Caki2 (cell line): Measurements from ENCODE around the gene BOC. TPM values are rescaled to one million over a fixed set of nuclear protein-coding genes. Genes with fewer than 3 reads are reported as not detected.

Experiments
- DNase-seq: peaks from one replicate; pipeline ENCODE4 v3.0.0-alpha.2; 2015; ENCODE audit warnings: low read depth
- in situ Hi-C: cut with HindIII; loops from 2 replicates; pipeline ENCODE4 v1.10.0; 2016; ENCODE audit warnings: low sequenced_read_pairs, low pct_unique_long_range_greater_than_20kb, mixed read lengths
- total RNA-seq: library from RNA; depleted of rRNA; stranded (reverse); fragments of >200 nt; shearing (Covaris generic); gene quantifications from 2 replicates; pipeline ENCODE4 v1.2.3, GENCODE V29; 2014; ENCODE audit warnings: low replicate concordance

The BOC gene
- total RNA-seq, 1 experiment from 2014 or later, result 5.3 TPM

DNA sequence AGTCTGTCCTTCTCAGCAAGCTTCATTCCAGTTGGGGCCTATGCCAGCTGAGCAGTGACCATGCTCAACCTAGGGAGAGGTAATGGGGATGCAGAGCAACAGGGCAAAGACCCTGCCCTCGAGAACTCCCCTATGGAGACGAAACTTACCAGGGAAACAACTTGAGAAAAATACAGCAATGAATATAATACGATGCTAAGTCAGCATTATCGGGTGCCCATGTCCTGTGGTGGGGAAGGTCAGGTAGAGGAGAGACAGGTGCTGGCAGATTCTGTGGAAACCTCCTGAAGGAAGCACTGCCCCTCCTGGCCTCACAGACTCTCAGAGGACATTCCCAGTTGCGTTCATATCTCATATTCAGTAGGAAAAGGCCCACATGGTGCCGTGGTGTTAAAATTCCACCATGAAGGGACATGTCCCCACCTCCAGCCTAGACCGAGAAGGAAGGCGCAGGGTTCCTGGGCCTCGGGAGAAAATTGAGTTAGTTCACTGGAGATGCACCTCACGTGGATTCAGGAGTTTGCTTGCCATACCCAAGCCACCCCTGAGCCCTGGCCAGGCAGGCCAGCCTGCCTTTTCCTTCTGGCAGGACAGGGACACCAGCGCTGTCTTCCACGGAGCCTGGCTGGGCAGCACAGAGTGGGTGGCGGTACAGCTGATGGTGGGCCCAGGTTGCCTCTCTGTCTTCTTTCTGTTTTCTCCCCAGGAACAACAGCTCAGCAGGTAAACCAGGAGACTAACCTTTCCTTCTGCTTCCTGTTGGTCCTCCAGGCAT is 62.4 kb downstream of the BOC start:
- in situ Hi-C loops, result no loop called here
- DNase-seq, result no peak

DNA sequence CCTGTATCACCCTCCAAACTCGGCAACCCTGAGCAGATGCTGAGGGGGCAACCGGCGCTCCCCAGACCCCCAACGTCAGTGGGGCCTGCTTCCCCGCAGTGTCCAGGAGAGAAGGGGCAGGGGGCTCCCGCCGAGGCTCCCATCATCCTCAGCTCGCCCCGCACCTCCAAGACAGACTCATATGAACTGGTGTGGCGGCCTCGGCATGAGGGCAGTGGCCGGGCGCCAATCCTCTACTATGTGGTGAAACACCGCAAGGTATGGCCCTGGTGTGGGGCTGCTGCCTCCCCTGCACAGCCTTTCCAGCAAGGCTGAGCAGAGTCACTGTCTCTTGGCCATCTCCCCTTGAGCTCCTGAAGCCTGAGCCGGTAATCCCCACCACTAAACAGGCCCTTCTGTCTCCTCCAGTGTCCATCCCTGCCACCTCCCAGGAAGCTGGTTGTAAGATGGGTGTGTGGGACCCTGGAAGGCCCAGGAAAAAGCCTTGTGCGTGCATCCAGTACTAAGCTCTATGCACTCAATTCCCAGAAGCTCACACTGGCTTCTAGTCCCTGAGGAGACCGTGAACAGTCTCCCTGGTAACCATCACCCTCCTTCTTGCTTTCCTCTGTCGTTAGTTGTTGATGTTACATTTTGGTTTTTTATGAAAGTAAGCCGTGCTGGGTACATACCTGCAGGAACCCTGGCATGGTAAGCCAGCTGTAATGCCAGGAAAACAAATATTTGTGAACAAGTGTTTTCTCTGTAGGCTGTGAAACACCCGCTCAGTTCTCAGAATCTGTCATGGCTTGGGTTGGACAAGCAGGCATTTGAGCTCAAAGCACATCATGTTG is 63.3 kb downstream of the BOC start:
- DNase-seq, result no peak
- in situ Hi-C loops, result no loop called here

DNA sequence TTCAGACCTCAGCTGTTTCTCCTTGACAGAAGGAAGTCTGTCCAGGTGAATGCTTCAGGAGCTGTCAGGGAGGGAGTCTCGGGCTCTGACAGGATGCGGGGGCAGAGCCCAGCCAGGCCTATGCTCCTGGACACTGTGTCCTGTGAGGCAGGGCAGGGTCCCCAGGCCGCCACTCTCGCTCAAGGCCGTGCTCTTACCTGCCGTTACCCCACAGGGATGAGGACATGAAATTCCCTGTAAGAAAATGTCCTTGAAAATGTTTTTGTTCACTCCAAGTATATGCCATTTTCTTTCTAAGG is 63.9 kb downstream of the BOC start:
- no peak for DNase-seq
- in situ Hi-C loops, result no loop called here

- in situ Hi-C loops, result no loop called here
- no peak for DNase-seq
Observed at GRCh38 chr3:113275583-113275928, 64.2 kb downstream of the BOC start.

GRCh38 chr3:113275929-113276750 is 64.8 kb downstream of the BOC start:
- no peak for DNase-seq
- in situ Hi-C loops, result no loop called here

DNA sequence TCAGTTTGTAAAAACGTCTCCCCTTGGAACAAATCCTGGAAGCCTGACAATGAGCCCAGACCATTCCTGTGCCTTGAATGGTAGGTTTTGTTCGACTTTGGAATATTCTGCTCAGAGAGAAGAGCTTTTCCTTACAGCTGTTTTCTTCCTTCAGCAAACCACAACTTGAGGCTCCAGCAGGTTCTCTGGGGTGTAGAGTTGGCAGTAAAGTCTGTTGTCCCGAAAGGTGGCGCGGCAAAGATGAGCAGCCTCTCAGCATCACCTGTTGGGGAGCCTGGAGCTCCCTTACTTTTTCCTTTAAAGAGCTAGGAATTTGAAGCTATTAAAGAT is 65.4 kb downstream of the BOC start:
- in situ Hi-C loops, result no loop called here
- DNase-seq, result no peak

DNA sequence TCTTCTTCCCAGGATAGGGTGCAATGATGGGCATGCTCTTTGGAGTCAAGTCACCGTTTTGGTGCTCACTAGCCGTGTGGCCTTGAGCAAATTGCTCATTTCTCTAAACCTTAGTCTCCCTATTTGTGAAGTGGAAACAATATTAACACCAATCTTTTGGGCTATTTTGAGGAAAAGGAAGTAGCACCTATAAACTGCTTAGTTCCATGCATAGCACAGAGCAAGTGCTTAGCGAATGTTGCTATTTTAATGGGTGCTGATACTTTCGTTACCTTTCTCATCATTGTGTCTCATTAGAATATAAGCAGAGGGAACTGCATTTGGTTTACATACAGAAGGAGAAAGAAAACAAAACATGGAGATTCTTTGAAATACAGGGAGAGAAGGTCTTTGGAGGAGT is 66.1 kb downstream of the BOC start:
- in situ Hi-C loops, result no loop called here
- no peak for DNase-seq

GRCh38 chr3:113277941-113278598 is 66.7 kb downstream of the BOC start:
- in situ Hi-C loops, result no loop called here
- no peak for DNase-seq

GRCh38 chr3:113278599-113278955 is 67.2 kb downstream of the BOC start:
- no peak for DNase-seq
- in situ Hi-C loops, result no loop called here

GRCh38 chr3:113279686-113280085 is 68.3 kb downstream of the BOC start:
- DNase-seq, result no peak
- in situ Hi-C loops, result no loop called here

- DNase-seq, result no peak
- in situ Hi-C loops, result no loop called here
Observed at GRCh38 chr3:113283306-113283705, 71.9 kb downstream of the BOC start.

GRCh38 chr3:113284453-113285050 is 73.2 kb downstream of the BOC start:
- in situ Hi-C loops, result no loop called here
- no peak for DNase-seq

- DNase-seq, result no peak
- in situ Hi-C loops, result no loop called here
Observed at GRCh38 chr3:113285226-113285625, 73.9 kb downstream of the BOC start.

DNA sequence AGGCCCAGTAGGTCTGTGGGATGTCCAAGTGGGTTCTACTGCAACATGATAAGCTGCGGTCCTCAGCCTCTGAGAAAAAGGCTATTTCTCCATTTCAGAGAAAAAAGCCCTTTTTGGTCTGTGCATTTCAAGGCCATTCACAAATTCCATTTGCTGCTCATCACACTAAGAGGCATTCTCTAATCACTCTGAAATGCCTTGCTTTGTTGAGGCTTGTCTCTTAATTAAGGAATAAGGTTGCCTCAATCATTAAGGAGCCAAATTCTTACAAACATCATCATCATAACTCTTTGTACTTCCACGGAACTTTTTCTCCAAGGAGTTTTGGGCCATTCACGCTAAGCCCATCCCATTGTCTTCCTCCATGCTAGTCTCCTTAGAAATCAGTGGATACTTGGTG is 74.4 kb downstream of the BOC start:
- in situ Hi-C loops, result no loop called here
- DNase-seq, result no peak

DNA sequence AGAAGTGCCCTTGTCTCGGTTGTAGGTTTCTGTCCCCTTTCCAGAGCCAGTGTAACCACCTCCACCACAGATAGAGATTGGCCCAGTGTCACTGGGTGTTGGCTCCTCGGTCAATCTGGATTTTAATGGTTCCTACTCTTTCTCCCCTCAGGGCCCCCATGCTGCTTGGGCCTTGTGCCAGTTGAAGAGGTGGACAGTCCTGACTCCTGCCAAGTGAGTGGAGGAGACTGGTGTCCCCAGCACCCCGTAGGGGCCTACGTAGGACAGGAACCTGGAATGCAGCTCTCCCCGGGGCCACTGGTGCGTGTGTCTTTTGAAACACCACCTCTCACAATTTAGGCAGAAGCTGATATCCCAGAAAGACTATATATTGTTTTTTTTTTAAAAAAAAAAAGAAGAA is 75.2 kb downstream of the BOC start:
- no peak for DNase-seq
- in situ Hi-C loops, result no loop called here

- in situ Hi-C loops, result no loop called here
- peak; percentile 70 for DNase-seq
Observed at GRCh38 chr3:113287111-113287802, 75.9 kb downstream of the BOC start.

DNA sequence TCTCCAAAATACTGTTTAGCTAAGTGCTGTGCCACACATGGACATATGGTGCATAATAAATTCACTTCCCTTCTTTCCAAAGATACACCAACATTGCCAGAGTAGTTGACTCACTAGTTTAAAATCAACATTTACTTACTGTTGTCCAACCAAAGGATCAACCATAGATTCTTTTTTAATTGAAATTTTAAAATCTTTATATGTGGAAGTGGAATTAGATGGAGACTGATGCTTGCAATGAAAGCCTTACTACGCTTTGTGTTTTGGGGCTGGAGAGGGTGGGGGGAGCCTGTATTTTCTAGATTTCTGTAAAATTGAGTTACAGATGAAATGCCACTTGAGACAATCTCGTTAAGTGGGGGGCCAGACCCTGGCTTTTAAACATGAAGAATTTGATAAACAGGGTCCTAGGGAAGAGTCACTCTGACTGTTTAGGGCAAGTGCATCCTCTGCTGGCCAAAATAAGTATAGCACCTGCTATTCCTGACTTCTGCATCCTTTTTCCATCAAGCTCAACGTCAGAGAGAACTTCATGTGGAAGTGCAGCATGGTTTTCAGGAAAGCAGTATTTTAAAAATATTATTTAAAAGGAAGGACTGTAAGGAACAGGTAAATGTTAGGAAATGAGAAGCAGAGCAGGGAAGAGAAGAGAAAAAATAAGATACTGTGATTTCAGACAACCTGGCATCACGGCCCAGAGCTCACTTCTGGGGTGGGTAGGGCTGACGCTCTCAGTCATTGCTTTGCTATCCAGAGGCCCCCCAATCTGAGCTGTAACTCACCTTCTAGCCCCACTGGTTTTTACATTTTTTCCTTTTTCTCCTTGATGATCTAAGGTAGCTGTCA is 76.7 kb downstream of the BOC start:
- peak; percentile 52 for DNase-seq
- in situ Hi-C loops, result no loop called here
